ENCODE data around the gene ARHGEF10L.

GRCh38 chr1:17735348-17735747 is 195.8 kb downstream of the ARHGEF10L start:
- TF ChIP-seq, protein P1, sequence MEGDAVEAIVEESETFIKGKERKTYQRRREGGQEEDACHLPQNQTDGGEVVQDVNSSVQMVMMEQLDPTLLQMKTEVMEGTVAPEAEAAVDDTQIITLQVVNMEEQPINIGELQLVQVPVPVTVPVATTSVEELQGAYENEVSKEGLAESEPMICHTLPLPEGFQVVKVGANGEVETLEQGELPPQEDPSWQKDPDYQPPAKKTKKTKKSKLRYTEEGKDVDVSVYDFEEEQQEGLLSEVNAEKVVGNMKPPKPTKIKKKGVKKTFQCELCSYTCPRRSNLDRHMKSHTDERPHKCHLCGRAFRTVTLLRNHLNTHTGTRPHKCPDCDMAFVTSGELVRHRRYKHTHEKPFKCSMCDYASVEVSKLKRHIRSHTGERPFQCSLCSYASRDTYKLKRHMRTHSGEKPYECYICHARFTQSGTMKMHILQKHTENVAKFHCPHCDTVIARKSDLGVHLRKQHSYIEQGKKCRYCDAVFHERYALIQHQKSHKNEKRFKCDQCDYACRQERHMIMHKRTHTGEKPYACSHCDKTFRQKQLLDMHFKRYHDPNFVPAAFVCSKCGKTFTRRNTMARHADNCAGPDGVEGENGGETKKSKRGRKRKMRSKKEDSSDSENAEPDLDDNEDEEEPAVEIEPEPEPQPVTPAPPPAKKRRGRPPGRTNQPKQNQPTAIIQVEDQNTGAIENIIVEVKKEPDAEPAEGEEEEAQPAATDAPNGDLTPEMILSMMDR (IDR thresholded peaks at IDR 0.05; ENCODE audit: low read depth, low read length, poor library complexity, severe bottlenecking): no peak
- no peak for TF ChIP-seq EZH2phosphoT487 (IDR thresholded peaks at IDR 0.05; ENCODE audit: borderline replicate concordance, low read length)

Measured in DOHH2 (cell line).